BJ (cell line): ENCODE measurements around the gene KDM2A. TPM values are rescaled to one million over a fixed set of nuclear protein-coding genes. Genes with fewer than 3 reads are reported as not detected.
A peak's percentile ranks its signal among the peaks of the same experiment; 100 is the strongest.

Experiments
- CTCF ChIA-PET: fragments of 350-600 bp; formaldehyde crosslinking; extraction: SDS; loops from one replicate; lab custom pipeline; 2021; ENCODE audit warnings: antibody characterized with exemption, inconsistent platforms; lab: Yijun Ruan, JAX
- POLR2A ChIA-PET: fragments of 300-600 bp; sonication (Branson Sonifier 250); formaldehyde crosslinking; extraction: SDS; loops from one replicate; lab custom pipeline; 2021; ENCODE audit warnings: antibody characterized with exemption; lab: Charles Lee
- DNase-seq: peaks from one replicate; pipeline ENCODE4 v3.0.0-alpha.2; 2011; ENCODE audit warnings: low read depth
- H3K27me3 ChIP-seq: 2 replicates; pipeline ENCODE4 v1.6.0; 2011; ENCODE audit warnings: low read length; ENCODE audit not compliant: control insufficient read depth, insufficient read depth
- H3K36me3 ChIP-seq: 2 replicates; pipeline ENCODE4 v1.5.1; 2011; ENCODE audit warnings: low read length; ENCODE audit not compliant: control insufficient read depth, insufficient read depth
- H3K4me3 ChIP-seq: 2 replicates; pipeline ENCODE4 v1.5.1; 2011; ENCODE audit warnings: low read depth, mild to moderate bottlenecking, control low read depth, low read length
- CTCF ChIP-seq: IDR thresholded peaks from 2 replicates; pipeline ENCODE4 v1.5.1; 2011; ENCODE audit warnings: low read depth, mild to moderate bottlenecking, control low read depth, inconsistent platforms, low read length, moderate library complexity; ENCODE audit not compliant: insufficient read depth
- polyA plus RNA-seq: library from polyadenylated mRNA; depleted of rRNA; stranded (reverse); fragments of >200 nt; gene quantifications from 2 replicates; pipeline ENCODE4 v1.2.3, GENCODE V29; 2011

The KDM2A gene
- polyA plus RNA-seq, 1 experiment = 63.5 TPM

GRCh38 chr11:67289226-67289650 lies 170.2 kb downstream of the KDM2A start, which contains the start of gene ANKRD13D:
TSS of gene ANKRD13D (plus strand) at chr11:67289303. CDS start at chr11:67289461, 158 bp downstream.
- no peak for DNase-seq
- H3K36me3 ChIP-seq = peaks cover 25% of the 10 kb centered on the region
- no peak for TF ChIP-seq CTCF
- peak within 1 kb of the TSS; percentile 94 for H3K4me3 ChIP-seq
- no peaks in the 10 kb centered on the region for H3K27me3 ChIP-seq
- ChIA-PET POLR2A (interaction anchor here (0.6 to 1.1 kb wide), 2 partner anchors 14 to 80 kb away, joined by 4 to 11 read pairs; partner anchors contain the start of gene SSH3), CTCF (interaction anchor here (1.0 to 3.3 kb wide), 9 partner anchors 12 to 208 kb away, joined by 3 to 12 read pairs (median 4); partner anchors contain the start of gene SSH3)

GRCh38 chr11:67289651-67290479 lies 170.8 kb downstream of the KDM2A start:
- Histone ChIP-seq H3K36me3 (peaks cover 25% of the 10 kb centered on the region), H3K27me3 (no peaks in the 10 kb centered on the region), H3K4me3 (peak overlapping the region; percentile 94)
- TF ChIP-seq CTCF = no peak
- POLR2A ChIA-PET = interaction anchor here (1.1 kb wide), 1 partner anchor 13 kb away, joined by 4 read pairs; the partner anchor contains the start of gene SSH3
- no peak for DNase-seq
- CTCF ChIA-PET = interaction anchor here (1.2 to 3.3 kb wide), 3 partner anchors 27 to 92 kb away, joined by 3 to 12 read pairs (median 10); no protein-coding TSS in a partner anchor

GRCh38 chr11:67290801-67291200 lies 171.7 kb downstream of the KDM2A start:
- no peaks in the 10 kb centered on the region for H3K27me3 ChIP-seq
- DNase-seq = no peak
- CTCF ChIA-PET = interaction anchor here (0.7 to 3.1 kb wide), 3 partner anchors 23 to 29 kb away, joined by 3 to 14 read pairs (median 12); no protein-coding TSS in a partner anchor
- H3K4me3 ChIP-seq = no peak overlapping the region
- no peak for TF ChIP-seq CTCF
- POLR2A ChIA-PET = no interaction called here
- H3K36me3 ChIP-seq = peaks cover 20% of the 10 kb centered on the region

GRCh38 chr11:67291481-67292381 lies 172.7 kb downstream of the KDM2A start:
- Histone ChIP-seq H3K27me3 (no peaks in the 10 kb centered on the region), H3K36me3 (peaks cover 17% of the 10 kb centered on the region), H3K4me3 (no peak overlapping the region)
- DNase-seq = no peak
- CTCF ChIA-PET = interaction anchor here (0.7 to 3.1 kb wide), 2 partner anchors 22 to 26 kb away, joined by 3 to 14 read pairs; no protein-coding TSS in a partner anchor
- POLR2A ChIA-PET = no interaction called here
- no peak for TF ChIP-seq CTCF
